H9 (cell line): ENCODE data around the gene PRKCB. TPM values are rescaled to one million over a fixed set of nuclear protein-coding genes. Genes with fewer than 3 reads are reported as not detected.

ENCODE experiments used
- DNase-seq: peaks from one replicate; pipeline ENCODE4 v3.0.0-alpha.2; 2017
- H2AFZ ChIP-seq: one replicate; pipeline ENCODE4 v1.6.1; 2013; ENCODE audit warnings: mild to moderate bottlenecking, low read length, control low read depth, moderate library complexity
- H2AK5ac ChIP-seq: 2 replicates; pipeline ENCODE4 v1.6.1; 2013; ENCODE audit warnings: low read length, control low read depth, mixed read lengths; ENCODE audit not compliant: insufficient read length
- H2BK120ac ChIP-seq: one replicate; pipeline ENCODE4 v1.6.1; 2013; ENCODE audit warnings: low read depth, mild to moderate bottlenecking, low read length, control low read depth, inconsistent platforms; ENCODE audit not compliant: poor library complexity, severe bottlenecking
- H2BK12ac ChIP-seq: 2 replicates; pipeline ENCODE4 v1.6.1; 2013; ENCODE audit warnings: low read length, control low read depth, mixed read lengths, low read depth; ENCODE audit not compliant: insufficient read length
- H2BK15ac ChIP-seq: 2 replicates; pipeline ENCODE4 v1.6.1; 2013; ENCODE audit warnings: low read depth, low read length, control low read depth
- H2BK20ac ChIP-seq: one replicate; pipeline ENCODE4 v1.6.1; 2013; ENCODE audit warnings: low read depth, mild to moderate bottlenecking, low read length, control low read depth, inconsistent platforms; ENCODE audit not compliant: poor library complexity, severe bottlenecking
- H2BK5ac ChIP-seq: 2 replicates; pipeline ENCODE4 v1.6.1; 2013; ENCODE audit warnings: low read length, control low read depth, mixed read lengths; ENCODE audit not compliant: insufficient read length
- H3K14ac ChIP-seq: 2 replicates; pipeline ENCODE4 v1.6.1; 2013; ENCODE audit warnings: low read length, control low read depth; ENCODE audit not compliant: insufficient read depth
- H3K18ac ChIP-seq: 2 replicates; pipeline ENCODE4 v1.6.1; 2013; ENCODE audit warnings: low read depth, mild to moderate bottlenecking, mixed read lengths, low read length, control low read depth; ENCODE audit not compliant: insufficient read length
- H3K23ac ChIP-seq: 2 replicates; pipeline ENCODE4 v1.6.1; 2013; ENCODE audit warnings: low read length, control low read depth, mixed read lengths, low read depth; ENCODE audit not compliant: insufficient read length
- H3K23me2 ChIP-seq: 2 replicates; pipeline ENCODE4 v1.6.1; 2013; ENCODE audit warnings: low read depth, mild to moderate bottlenecking, mixed read lengths, low read length, control low read depth; ENCODE audit not compliant: insufficient read length, poor library complexity, severe bottlenecking
- H3K27ac ChIP-seq: 2 replicates; pipeline ENCODE4 v1.5.1; 2013; ENCODE audit warnings: low read length, control low read depth, mixed read lengths, low read depth; ENCODE audit not compliant: insufficient read length
- H3K27me3 ChIP-seq: 2 replicates; pipeline ENCODE4 v1.6.1; 2013; ENCODE audit warnings: low read length, control low read depth, inconsistent platforms; ENCODE audit not compliant: insufficient read depth
- H3K4ac ChIP-seq: 2 replicates; pipeline ENCODE4 v1.6.1; 2013; ENCODE audit warnings: low read depth, mild to moderate bottlenecking, control low read depth, inconsistent platforms, low read length, moderate library complexity
- H3K4me1 ChIP-seq: 2 replicates; pipeline ENCODE4 v1.6.1; 2013; ENCODE audit warnings: low read length, control low read depth, inconsistent platforms; ENCODE audit not compliant: insufficient read depth
- H3K4me2 ChIP-seq: 2 replicates; pipeline ENCODE4 v1.6.1; 2013; ENCODE audit warnings: low read length, control low read depth, mixed read lengths; ENCODE audit not compliant: insufficient read length, insufficient read depth
- H3K56ac ChIP-seq: 2 replicates; pipeline ENCODE4 v1.6.1; 2013; ENCODE audit warnings: low read depth, mild to moderate bottlenecking, mixed read lengths, low read length, control low read depth; ENCODE audit not compliant: insufficient read length
- H3K79me1 ChIP-seq: 2 replicates; pipeline ENCODE4 v1.6.1; 2013; ENCODE audit warnings: low read depth, mild to moderate bottlenecking, moderate library complexity, low read length, control low read depth, inconsistent platforms; ENCODE audit not compliant: insufficient read depth, poor library complexity, severe bottlenecking
- H3K79me2 ChIP-seq: 2 replicates; pipeline ENCODE4 v1.6.1; 2013; ENCODE audit warnings: low read length, control low read depth, inconsistent platforms; ENCODE audit not compliant: insufficient read depth
- H3K9ac ChIP-seq: 2 replicates; pipeline ENCODE4 v1.6.1; 2013; ENCODE audit warnings: low read length, control low read depth, mixed read lengths; ENCODE audit not compliant: insufficient read length; ENCODE audit errors: extremely low read depth
- H3K9me3 ChIP-seq: one replicate; pipeline ENCODE4 v1.6.1; 2013; ENCODE audit warnings: low read depth, low read length, inconsistent platforms; ENCODE audit not compliant: control insufficient read depth
- H3T11ph ChIP-seq: one replicate; pipeline ENCODE4 v1.6.1; 2013; ENCODE audit warnings: mild to moderate bottlenecking, low read length, control low read depth, inconsistent platforms
- H4K20me1 ChIP-seq: one replicate; pipeline ENCODE4 v1.6.1; 2013; ENCODE audit not compliant: control insufficient read depth, insufficient read length, insufficient read depth
- H4K5ac ChIP-seq: 2 replicates; pipeline ENCODE4 v1.6.1; 2013; ENCODE audit warnings: low read depth, mild to moderate bottlenecking, mixed read lengths, low read length, control low read depth; ENCODE audit not compliant: insufficient read length
- H4K8ac ChIP-seq: replicated peaks from 2 replicates; pipeline ENCODE4 v1.6.1; 2013; ENCODE audit warnings: low read length, control low read depth, mixed read lengths, low read depth; ENCODE audit not compliant: insufficient read length
- H4K91ac ChIP-seq: 2 replicates; pipeline ENCODE4 v1.6.1; 2013; ENCODE audit warnings: low read depth, mild to moderate bottlenecking, moderate library complexity, mixed read lengths, low read length, control low read depth; ENCODE audit not compliant: insufficient read length
- H3K27ac Mint-ChIP-seq, 3 experiments: 2 replicates in 2 of 3; 3 replicates in 1 of 3; pipeline ENCODE4 v1.8.0; 2020 to 2021; ENCODE audit warnings: mixed read lengths in 3 of 3, mild to moderate bottlenecking in 1 of 3, moderate library complexity in 1 of 3
- H3K27me3 Mint-ChIP-seq: 2 replicates; pipeline ENCODE4 v1.8.0; 2021; ENCODE audit warnings: low read depth, mild to moderate bottlenecking, moderate library complexity, mixed read lengths
- H3K36me3 Mint-ChIP-seq, 3 experiments: 2 replicates in 2 of 3; 3 replicates in 1 of 3; pipeline ENCODE4 v1.8.0; 2020 to 2021; ENCODE audit warnings: low read depth in 3 of 3, mixed read lengths in 3 of 3; ENCODE audit not compliant: insufficient read depth in 1 of 3
- H3K4me1 Mint-ChIP-seq, 2 experiments: 2 replicates each; pipeline ENCODE4 v1.8.0; 2020; ENCODE audit warnings: mixed read lengths in 2 of 2
- H3K4me3 Mint-ChIP-seq, 2 experiments: 2 replicates in 1 of 2; 3 replicates in 1 of 2; pipeline ENCODE4 v1.8.0; 2020 to 2021; ENCODE audit warnings: mild to moderate bottlenecking in 2 of 2, mixed read lengths in 2 of 2, moderate library complexity in 1 of 2
- H3K9me3 Mint-ChIP-seq, 2 experiments: 2 replicates in 1 of 2; 3 replicates in 1 of 2; pipeline ENCODE4 v1.8.0; 2020; ENCODE audit warnings: mild to moderate bottlenecking in 2 of 2, mixed read lengths in 2 of 2, moderate library complexity in 1 of 2
- CTCF ChIP-seq: fragments of 200-600 bp; sonication (generic); conservative IDR thresholded peaks from 3 replicates; pipeline ENCODE4 v1.8.0; 2021; ENCODE audit warnings: antibody characterized with exemption, mild to moderate bottlenecking
- WGBS: extraction: QIAGEN DNeasy Blood & Tissue Kit; methylation state at CpG from one replicate; pipeline ENCODE4 v1.1.7; 2013; ENCODE audit warnings: missing lambda C conversion rate, low lambda C conversion rate, mixed read lengths; ENCODE audit not compliant: insufficient read length; ENCODE audit errors: extremely low coverage; 5-methylcytosine and 5-hydroxymethylcytosine counted together
- total RNA-seq: library from RNA; stranded (reverse); gene quantifications from 2 replicates; pipeline ENCODE4 v1.2.1, GENCODE V29; 2021

The PRKCB gene
- total RNA-seq, 1 experiment from 2014 or later: 7.0 TPM

DNA sequence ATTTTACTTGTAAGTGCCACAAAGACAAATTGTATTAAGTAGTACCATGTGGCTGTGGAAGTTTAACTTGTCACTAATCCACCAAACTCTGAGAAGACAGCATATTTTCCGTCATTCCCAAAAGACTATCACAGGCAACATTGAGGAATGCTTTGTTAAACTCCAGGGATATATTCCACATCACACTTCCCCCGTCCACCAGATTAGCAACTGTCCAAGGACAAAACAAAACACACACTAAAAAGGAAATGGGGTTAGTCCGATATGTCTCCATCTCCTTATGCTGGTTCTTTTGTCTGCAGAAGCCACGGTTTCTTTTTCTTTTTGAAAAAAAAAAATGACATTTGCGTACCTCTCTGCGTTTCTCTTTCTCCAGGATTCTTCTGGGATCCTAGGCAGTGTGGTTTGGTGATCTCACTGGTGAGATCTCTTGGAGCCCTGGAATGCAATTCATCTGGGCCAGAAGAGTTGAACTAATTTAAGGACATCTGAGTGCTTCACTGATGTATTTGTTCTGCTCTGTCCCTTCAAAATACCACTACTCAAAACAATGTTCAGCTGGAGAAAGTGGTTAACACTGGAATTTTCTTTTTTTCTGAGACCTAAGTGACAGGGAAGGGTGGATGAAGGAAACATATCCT, 40.6 kb downstream of the PRKCB start:
- Histone ChIP-seq H3T11ph (no peak overlapping the region), H3K4me2 (no peak overlapping the region), H3K9ac (no peak overlapping the region), H4K20me1 (no peaks in the 10 kb centered on the region), H3K27ac (no peak overlapping the region), H3K14ac (no peak overlapping the region), H3K23me2 (no peaks in the 10 kb centered on the region), H3K18ac (no peak overlapping the region), H2BK12ac (no peak overlapping the region), H3K27me3 (no peaks in the 10 kb centered on the region), H3K4ac (no peak overlapping the region), H3K4me1 (no peaks in the 10 kb centered on the region), H3K79me2 (no peaks in the 10 kb centered on the region), H2BK5ac (no peak overlapping the region), H2BK20ac (no peak overlapping the region), H4K5ac (no peak overlapping the region), H4K8ac (no peak overlapping the region), H3K56ac (no peak overlapping the region), H3K79me1 (no peaks in the 10 kb centered on the region), H3K9me3 (no peaks in the 10 kb centered on the region), H4K91ac (no peak overlapping the region), H2BK120ac (no peak overlapping the region), H2AK5ac (no peak overlapping the region), H3K23ac (no peak overlapping the region), H2BK15ac (no peak overlapping the region), H2AFZ (no peak overlapping the region)
- no peak for TF ChIP-seq CTCF
- no peaks in the 10 kb centered on the region; a peak in 1 of 7 replicates for H3K36me3 Mint-ChIP-seq
- DNase-seq: no peak
- no CpG with 5 or more reads among the region's 6 CpGs for WGBS
- peaks cover 26% of the 10 kb centered on the region for H3K27me3 Mint-ChIP-seq
- no peaks in the 10 kb centered on the region for H3K9me3 Mint-ChIP-seq
- no peak overlapping the region; a peak in 1 of 7 replicates for H3K27ac Mint-ChIP-seq
- no peak overlapping the region for H3K4me3 Mint-ChIP-seq
- H3K4me1 Mint-ChIP-seq: peaks cover 0 to 2% of the 10 kb centered on the region in 2 experiments; a peak in 1 of 4 replicates
